Frontal cortex (tissue), 4 donors: ENCODE measurements around the gene LRRTM2. TPM values are rescaled to one million over a fixed set of nuclear protein-coding genes. Genes with fewer than 3 reads are reported as not detected.
A peak's percentile ranks its signal among the peaks of the same experiment; 100 is the strongest.

Experiments
- DNase-seq, 2 donors: peaks; one replicate each; pipeline ENCODE4 v3.0.0; 2012; ENCODE audit warnings: low spot score in 2 of 2
- FAIRE-seq: peaks from 2 replicates; lab custom pipeline; 2012; peaks lifted over from hg19 to GRCh38; lab: Jason Lieb, UNC
- total RNA-seq: library from RNA; depleted of rRNA; stranded (reverse); fragments of >200 nt; gene quantifications from one replicate; pipeline ENCODE4 v1.2.3, GENCODE V29; 2014
- donor health status: control.
- donor health status: control.
- donor health status: control.

The LRRTM2 gene
- total RNA-seq, 1 donor from 2014 or later: 99.5 TPM

- FAIRE-seq (no peak), DNase-seq (no peak)
Observed at GRCh38 chr5:138884554-138884953, 9.4 kb upstream of the LRRTM2 start.

GRCh38 chr5:138884094-138884493 lies 9.0 kb upstream of the LRRTM2 start:
- no peak for FAIRE-seq
- no peak for DNase-seq

- DNase-seq (no peak), FAIRE-seq (no peak)
Observed at GRCh38 chr5:138883211-138883610, 8.1 kb upstream of the LRRTM2 start.

GRCh38 chr5:138878437-138879235 lies 3.5 kb upstream of the LRRTM2 start:
- DNase-seq (no peak), FAIRE-seq (no peak)

GRCh38 chr5:138876811-138877210 lies 1.7 kb upstream of the LRRTM2 start:
- no peak for DNase-seq
- no peak for FAIRE-seq

GRCh38 chr5:138875946-138876345 lies 811 bp upstream of the LRRTM2 start:
- DNase-seq (no peak), FAIRE-seq (no peak)

GRCh38 chr5:138875552-138875875 lies 379 bp upstream of the LRRTM2 start:
- no peak for DNase-seq

GRCh38 chr5:138874241-138874640 lies 894 bp downstream of the LRRTM2 start:
- DNase-seq (no peak), FAIRE-seq (no peak)

More at GRCh38 chr5:138875552-138875875, 379 bp upstream of the LRRTM2 start:
- FAIRE-seq: no peak

- FAIRE-seq (no peak), DNase-seq (no peak)
Observed at GRCh38 chr5:138873466-138874221, 1.5 kb downstream of the LRRTM2 start.

- no peak for FAIRE-seq
- DNase-seq: no peak
Observed at GRCh38 chr5:138872841-138873465, 2.2 kb downstream of the LRRTM2 start.

- DNase-seq (no peak), FAIRE-seq (no peak)
Observed at GRCh38 chr5:138870611-138871010, 4.5 kb downstream of the LRRTM2 start.

- DNase-seq: no peak
- FAIRE-seq: no peak
Observed at GRCh38 chr5:138869763-138870500, 5.2 kb downstream of the LRRTM2 start.

- no peak for DNase-seq
- FAIRE-seq: no peak
Observed at GRCh38 chr5:138869038-138869437, 6.1 kb downstream of the LRRTM2 start.

GRCh38 chr5:138867011-138867410 lies 8.1 kb downstream of the LRRTM2 start:
- FAIRE-seq (no peak), DNase-seq (no peak)

GRCh38 chr5:138853132-138853531 lies 22.0 kb downstream of the LRRTM2 start:
- no peak for DNase-seq
- FAIRE-seq: no peak

GRCh38 chr5:138850865-138851435 lies 24.2 kb downstream of the LRRTM2 start:
- DNase-seq (no peak), FAIRE-seq (no peak)

GRCh38 chr5:138849882-138850281 lies 25.3 kb downstream of the LRRTM2 start:
- FAIRE-seq: no peak

GRCh38 chr5:138849439-138849838 lies 25.7 kb downstream of the LRRTM2 start:
- DNase-seq: no peak
- FAIRE-seq: no peak

More at GRCh38 chr5:138849882-138850281, 25.3 kb downstream of the LRRTM2 start:
- DNase-seq: no peak

GRCh38 chr5:138844812-138845513 lies 30.2 kb downstream of the LRRTM2 start:
- DNase-seq: peak in 1 of 2 donors; percentile 19
- no peak for FAIRE-seq
